Activated T-cell treated with anti-CD3 and anti-CD28 coated beads for 4 hours (primary cell): Measurements from ENCODE around the gene TMEM97.
"Not testable (repeated sequence)": the region's sequence is repeated elsewhere in the genome, so short reads cannot be mapped to it uniquely, and the experiment has no call there.

Experiments used
- DNase-seq: peaks from one replicate; pipeline ENCODE4 v3.0.0-alpha.2; 2020

TMEM97 gene

DNA sequence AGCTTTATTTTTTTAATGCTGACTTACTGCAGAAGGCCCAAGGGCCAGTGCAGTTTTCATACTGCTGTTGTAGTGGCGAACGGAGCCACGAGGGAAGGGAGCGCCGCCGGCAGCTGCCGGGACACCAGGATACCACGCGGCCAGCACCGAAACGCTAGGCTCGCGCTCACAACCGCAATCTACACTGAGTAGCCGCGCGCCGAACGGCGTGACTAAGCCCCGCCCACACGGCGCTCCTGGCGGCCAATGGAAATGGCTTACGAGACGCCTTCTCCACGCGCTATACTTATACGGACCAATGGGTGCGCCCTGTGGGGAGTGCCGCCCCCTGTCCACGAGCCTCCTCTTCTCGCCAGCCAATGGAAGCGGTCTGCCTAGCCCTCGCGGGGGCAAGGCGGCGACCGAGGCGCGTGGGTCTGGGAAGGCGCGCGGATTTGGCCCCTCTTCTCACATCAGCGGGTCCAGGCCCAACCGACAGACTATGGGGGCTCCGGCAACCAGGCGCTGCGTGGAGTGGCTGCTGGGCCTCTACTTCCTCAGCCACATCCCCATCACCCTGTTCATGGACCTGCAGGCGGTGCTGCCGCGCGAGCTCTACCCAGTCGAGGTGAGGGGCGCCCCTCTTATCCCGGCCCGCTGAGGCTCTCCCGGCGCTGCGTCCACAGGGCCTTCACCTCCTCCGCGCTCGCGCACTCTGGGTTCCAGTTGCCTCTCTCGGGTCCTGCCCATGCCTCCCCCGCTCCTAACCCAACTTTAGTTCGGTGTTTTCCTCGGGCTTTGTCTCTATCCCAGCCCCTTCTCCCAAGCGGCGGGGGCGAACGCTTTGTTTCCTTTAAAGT lies at the start of gene TMEM97:
TMEM97 (plus strand) TSS at position 442 of the 839 bp plus-strand sequence; CDS start at position 482, 40 bp downstream.
- DNase-seq: peak; percentile 91

DNA sequence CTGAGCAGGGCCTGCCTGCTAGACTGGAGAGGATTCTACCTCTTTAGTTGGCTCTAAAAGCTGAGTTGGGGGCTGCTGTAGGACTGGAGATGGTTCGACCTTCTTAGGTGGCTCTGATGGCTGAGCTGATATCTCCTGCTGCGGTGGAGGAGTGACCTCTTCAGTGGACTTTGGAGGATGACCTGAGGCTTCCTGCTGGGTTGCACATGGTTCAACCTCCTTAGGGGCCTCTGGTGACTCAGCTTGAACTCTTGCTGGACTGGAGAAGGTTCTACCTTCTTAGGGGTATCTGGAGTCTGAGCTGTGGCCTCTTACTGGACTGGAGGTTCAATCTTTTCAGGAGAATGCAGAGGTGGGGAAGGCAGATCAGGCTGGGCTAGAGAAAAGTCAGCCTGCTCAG lies 48.9 kb upstream of the TMEM97 start:
- DNase-seq: no peak

DNA sequence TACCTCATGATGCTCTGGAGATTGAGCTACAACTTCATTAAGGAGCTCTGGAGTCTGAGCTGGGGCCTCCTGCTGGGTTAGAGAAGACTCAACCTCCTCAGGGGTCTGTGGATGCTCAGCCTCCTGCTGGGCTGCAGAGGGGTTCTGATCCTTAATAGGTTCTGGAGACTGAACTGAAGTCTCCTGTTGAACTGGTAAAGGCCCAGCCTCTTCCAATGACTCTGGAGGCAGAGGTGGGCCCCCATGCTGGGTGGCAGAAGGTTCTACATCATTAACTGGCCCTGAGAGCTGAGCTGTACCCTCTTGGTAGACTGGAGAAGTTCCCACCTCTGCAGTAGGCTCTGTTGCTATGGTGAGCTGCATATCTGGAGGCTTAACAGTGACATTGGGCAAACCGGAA lies 48.1 kb upstream of the TMEM97 start:
- DNase-seq: no peak

- no peak for DNase-seq
These were observed 47.6 kb upstream of the TMEM97 start for GRCh38 chr17:28271431-28271830.

GRCh38 chr17:28272166-28272565 lies 46.8 kb upstream of the TMEM97 start:
- no peak for DNase-seq

GRCh38 chr17:28273341-28273740 lies 45.7 kb upstream of the TMEM97 start:
- DNase-seq: not testable (repeated sequence)

GRCh38 chr17:28274591-28275265 lies 44.3 kb upstream of the TMEM97 start:
- no peak for DNase-seq

GRCh38 chr17:28276011-28276410 lies 43.0 kb upstream of the TMEM97 start:
- no peak for DNase-seq

- no peak for DNase-seq
These were observed 39.6 kb upstream of the TMEM97 start for GRCh38 chr17:28279411-28279810.

DNA sequence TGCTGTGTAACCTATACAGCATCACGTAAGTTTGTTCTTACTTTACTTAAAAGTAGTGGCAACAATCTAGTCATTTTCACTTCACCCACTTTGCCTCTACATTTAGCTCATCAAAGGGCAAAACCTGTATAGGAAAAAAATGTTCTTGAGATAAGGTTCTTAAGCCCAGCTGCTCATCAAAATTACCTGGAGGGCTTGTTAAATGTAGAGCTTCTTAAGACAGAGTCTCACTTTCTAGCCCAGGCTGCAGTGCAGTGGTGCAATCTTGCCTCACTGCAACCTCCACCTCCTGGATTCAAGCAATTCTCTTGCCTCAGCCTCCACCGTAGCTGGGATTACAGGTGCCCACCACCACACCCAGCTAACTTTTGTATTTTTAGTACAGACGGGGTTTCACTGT lies 38.2 kb upstream of the TMEM97 start:
- no peak for DNase-seq

DNA sequence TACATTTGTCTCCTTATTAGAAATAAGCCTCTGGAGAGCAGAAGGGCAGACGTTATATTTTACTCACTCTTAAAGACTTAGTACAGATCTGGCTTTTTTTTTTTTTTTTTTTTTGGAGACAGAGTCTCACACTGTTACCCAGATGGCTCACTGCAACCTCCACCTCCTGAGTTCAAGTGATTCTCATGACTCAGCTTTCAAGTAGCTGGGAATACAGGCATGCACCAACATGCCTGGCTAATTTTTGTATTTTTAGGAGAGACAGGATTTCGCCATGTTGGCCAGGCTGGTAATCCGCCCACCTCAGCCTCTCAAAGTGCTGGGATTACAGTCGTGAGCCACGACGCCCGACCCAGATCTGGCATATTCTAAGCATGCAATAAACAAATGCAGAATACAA lies 36.4 kb upstream of the TMEM97 start:
- DNase-seq: no peak

- DNase-seq: no peak
These were observed 33.0 kb upstream of the TMEM97 start for GRCh38 chr17:28285965-28286364.

DNA sequence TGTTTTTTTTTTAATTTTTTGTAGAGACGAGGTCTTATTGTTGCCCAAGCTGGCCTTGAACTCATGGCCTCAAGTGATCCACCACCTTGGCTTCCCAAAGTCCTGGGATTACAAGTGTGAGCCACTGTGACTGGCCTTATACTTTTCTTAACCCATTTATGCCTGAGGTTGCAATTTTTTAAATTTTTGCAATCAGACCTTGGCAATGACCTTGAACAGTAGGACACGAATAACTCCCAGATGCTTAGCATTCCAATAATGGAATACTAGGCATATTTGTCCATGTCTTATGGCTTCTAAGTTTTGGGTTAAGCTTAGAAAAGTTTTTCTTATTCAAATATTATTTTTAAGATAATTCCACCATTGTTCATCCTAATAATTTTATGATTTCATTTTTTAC lies 28.3 kb upstream of the TMEM97 start:
- no peak for DNase-seq

- no peak for DNase-seq
These were observed 27.1 kb upstream of the TMEM97 start for GRCh38 chr17:28291780-28292330.

DNA sequence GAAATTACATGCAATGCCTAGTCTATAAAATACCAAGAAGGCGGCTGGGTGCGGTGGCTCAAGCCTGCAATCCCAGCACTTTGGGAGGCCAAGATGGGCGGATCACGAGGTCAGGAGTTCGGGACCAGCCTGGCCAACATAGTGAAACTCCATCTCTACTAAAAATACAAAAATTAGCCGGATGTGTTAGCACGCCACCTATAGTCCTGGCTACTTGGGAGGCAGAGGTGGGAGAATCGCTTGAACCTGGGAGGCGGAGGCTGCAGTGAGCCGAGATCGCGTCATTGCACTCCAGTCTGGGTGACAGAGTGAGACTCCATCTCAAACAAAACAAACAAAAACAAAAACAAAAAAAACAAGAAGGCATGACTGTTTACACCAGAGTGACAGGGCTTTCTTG lies 26.1 kb upstream of the TMEM97 start:
- DNase-seq: not testable (repeated sequence)

GRCh38 chr17:28293994-28294393 lies 25.0 kb upstream of the TMEM97 start:
- no peak for DNase-seq

DNA sequence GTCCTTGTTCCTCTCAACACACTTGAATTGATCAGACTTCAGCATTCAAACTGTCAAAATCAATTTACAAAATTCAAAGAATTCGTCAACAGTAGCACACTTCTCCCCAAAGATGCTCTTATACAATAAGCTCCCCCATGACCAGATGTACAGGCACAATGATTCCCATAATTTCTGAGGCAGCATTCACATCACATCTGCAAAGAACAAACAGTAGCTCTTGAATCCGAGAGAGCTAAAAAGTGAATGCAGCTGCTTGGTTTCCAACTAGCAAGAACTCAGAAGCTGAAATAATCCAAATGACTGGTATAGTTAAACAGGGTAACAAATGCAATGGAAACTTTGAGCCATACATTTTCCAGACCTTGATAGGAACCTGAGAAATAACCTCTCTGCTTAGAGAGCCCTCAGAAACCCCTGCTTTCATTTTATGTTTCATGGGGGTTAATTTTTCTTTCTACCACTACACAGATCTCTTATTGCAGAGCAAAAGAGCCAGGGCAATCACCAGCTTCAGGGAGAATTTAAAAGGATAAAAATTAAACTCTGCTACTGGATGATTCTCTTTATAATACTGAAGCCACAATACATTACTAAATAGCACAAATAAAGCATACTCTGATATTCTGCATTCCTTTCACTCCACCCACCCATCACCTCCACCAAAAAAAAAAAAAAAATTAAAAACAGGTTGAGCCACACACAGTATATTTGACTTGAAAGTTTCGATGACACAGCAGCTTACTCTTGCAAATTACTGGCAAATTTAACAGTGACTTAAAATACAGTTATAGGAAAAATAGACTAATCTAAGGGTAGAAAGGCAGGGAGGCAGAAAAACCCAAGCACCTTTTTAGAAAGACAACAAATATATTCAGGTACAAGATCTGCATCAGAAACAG lies 23.1 kb upstream of the TMEM97 start:
- DNase-seq: no peak

DNA sequence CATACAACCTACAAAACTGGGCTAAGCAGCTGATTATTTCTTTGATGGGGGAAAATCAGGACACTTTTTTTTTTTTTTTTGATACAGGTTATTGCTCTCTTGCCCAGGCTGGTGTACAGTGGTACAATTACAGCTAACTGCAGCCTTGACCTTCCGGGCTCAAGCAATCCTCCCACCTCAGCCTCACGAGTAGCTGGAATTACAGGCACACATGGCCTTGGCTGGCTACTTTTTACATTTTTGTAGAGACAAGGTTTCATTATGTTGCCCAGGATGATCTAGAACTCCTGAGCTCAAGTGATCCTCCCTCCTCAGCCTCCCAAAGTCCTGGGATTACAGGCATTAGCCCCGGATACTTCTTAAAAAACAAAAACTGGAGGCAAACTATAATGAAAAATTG lies 20.6 kb upstream of the TMEM97 start:
- no peak for DNase-seq

DNA sequence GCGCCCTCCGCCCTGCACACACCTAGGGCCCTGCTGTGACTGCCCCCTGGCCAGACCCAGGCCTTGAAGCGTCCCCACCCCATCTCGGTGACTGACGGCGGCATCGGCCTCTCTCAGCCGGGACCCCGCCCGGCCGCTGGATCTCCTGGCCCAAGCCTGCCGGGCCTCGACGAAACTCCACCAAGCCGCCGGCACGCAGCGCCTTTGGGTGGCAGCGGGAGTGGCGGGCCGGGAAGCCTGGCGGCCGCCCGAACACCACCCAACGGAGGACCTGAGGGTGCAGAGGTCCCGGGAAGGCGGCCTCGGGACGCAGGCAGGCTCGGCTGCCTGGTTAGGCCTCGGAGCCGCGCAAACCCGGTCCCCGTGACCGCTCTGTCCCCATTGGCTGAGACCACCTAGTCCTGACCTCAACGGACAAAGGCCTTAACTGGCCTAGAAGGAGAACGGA lies 12.0 kb upstream of the TMEM97 start:
- DNase-seq: no peak

GRCh38 chr17:28313841-28314240 lies 5.2 kb upstream of the TMEM97 start:
- DNase-seq: no peak

DNA sequence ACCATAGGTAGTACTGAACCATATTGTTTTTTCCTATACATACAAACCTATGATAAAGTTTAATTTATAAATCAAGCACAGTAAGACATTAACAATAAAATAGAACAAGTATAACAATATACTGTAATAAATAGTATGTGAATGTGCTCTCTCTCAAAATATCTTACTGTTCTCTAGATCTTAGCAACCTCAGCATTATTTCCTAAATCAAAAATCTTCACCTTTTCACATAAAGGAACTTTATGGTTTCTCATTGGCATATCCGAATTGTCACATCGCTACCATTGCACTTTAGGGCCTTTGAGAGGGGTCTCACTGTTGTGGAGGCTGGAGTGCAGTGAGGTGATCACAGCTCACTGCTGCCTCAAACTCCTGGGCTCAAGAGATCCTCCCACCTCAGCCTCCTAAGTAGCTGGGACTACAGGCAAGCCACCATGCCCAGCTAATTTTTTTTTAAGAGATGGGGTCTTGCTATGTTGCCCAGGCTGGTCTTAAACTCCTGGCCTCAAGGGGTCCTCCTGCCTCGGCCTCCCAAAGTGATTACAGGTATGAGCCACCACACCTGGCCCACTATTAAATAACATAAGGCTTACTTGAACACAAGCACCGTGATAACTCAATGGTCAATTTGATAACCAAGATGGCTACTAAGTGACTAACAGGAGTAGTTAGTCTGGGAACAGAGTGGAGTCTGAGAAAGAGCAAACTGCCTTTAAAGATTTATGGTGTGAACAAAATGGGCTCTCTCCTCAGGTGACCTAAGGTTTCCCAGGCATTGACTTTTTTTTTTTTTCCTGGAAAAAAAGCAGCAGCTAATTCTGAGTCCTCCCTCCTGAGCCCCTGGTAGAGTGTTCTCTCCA lies 2.9 kb upstream of the TMEM97 start:
- no peak for DNase-seq
